ENCODE results near the gene ADGRA3. TPM values are rescaled to one million over a fixed set of nuclear protein-coding genes. Genes with fewer than 3 reads are reported as not detected.

ADGRA3 gene
- total RNA-seq, 1 experiment from 2014 or later, result 57.5 TPM

- CTCF ChIA-PET, result no interaction called here
Measured at GRCh38 chr4:22407361-22407760, 108.5 kb downstream of the ADGRA3 start.

GRCh38 chr4:22398671-22399070 is 117.2 kb downstream of the ADGRA3 start:
- Histone ChIP-seq H3K27ac (ENCODE audit: low read depth, low read length, poor library complexity, severe bottlenecking) (no peak overlapping the region), H3K9me3 (ENCODE audit: low read depth, low read length, poor library complexity, severe bottlenecking) (no peaks in the 10 kb centered on the region), H3K4me1 (ENCODE audit: insufficient read depth, low read length, poor library complexity, severe bottlenecking) (no peaks in the 10 kb centered on the region), H3K36me3 (ENCODE audit: insufficient read depth, low read length, poor library complexity, severe bottlenecking) (peaks cover 11% of the 10 kb centered on the region), H3K27me3 (replicated peaks; ENCODE audit: insufficient read depth, low read depth, low read length, poor library complexity) (no peaks in the 10 kb centered on the region), H3K4me3 (ENCODE audit: low read depth, low read length, poor library complexity, severe bottlenecking) (no peak overlapping the region)
- TF ChIP-seq EZH2 (IDR thresholded peaks at IDR 0.05; ENCODE audit: borderline replicate concordance, low read depth, low read length, poor library complexity, severe bottlenecking) (no peak), CTCF (conservative IDR thresholded peaks at IDR 0.05; ENCODE audit: low read depth, low read length) (no peak)
- no peak for DNase-seq (ENCODE audit: low spot score)
- ChIA-PET CTCF (no interaction called here), POLR2A (ENCODE audit: low non-redundant PET) (no interaction called here)
- intact Hi-C loops (cut with micrococcal nuclease; ENCODE audit: unreplicated experiment), result no loop called here
- BruUV-seq (replicated peaks), result no TSS peak

More at GRCh38 chr4:22407361-22407760, 108.5 kb downstream of the ADGRA3 start:
- no TSS peak for BruUV-seq (replicated peaks)
- intact Hi-C loops (cut with micrococcal nuclease; ENCODE audit: unreplicated experiment), result no loop called here
- POLR2A ChIA-PET (ENCODE audit: low non-redundant PET), result no interaction called here
- H3K4me1 ChIP-seq (ENCODE audit: insufficient read depth, low read length, poor library complexity, severe bottlenecking), result no peaks in the 10 kb centered on the region
- H3K9me3 ChIP-seq (ENCODE audit: low read depth, low read length, poor library complexity, severe bottlenecking), result no peaks in the 10 kb centered on the region
- no peaks in the 10 kb centered on the region for H3K27me3 ChIP-seq (replicated peaks; ENCODE audit: insufficient read depth, low read depth, low read length, poor library complexity)
- H3K36me3 ChIP-seq (ENCODE audit: insufficient read depth, low read length, poor library complexity, severe bottlenecking), result no peaks in the 10 kb centered on the region
- DNase-seq (ENCODE audit: low spot score), result no peak
- H3K4me3 ChIP-seq (ENCODE audit: low read depth, low read length, poor library complexity, severe bottlenecking), result no peak overlapping the region
- TF ChIP-seq EZH2 (IDR thresholded peaks at IDR 0.05; ENCODE audit: borderline replicate concordance, low read depth, low read length, poor library complexity, severe bottlenecking) (no peak), CTCF (conservative IDR thresholded peaks at IDR 0.05; ENCODE audit: low read depth, low read length) (no peak)
- no peak overlapping the region for H3K27ac ChIP-seq (ENCODE audit: low read depth, low read length, poor library complexity, severe bottlenecking)

GRCh38 chr4:22391551-22391950 is 124.3 kb downstream of the ADGRA3 start:
- H3K9me3 ChIP-seq (ENCODE audit: low read depth, low read length, poor library complexity, severe bottlenecking), result no peaks in the 10 kb centered on the region
- BruUV-seq (replicated peaks), result no TSS peak
- no peaks in the 10 kb centered on the region for H3K27me3 ChIP-seq (replicated peaks; ENCODE audit: insufficient read depth, low read depth, low read length, poor library complexity)
- no peak overlapping the region for H3K4me3 ChIP-seq (ENCODE audit: low read depth, low read length, poor library complexity, severe bottlenecking)
- CTCF ChIA-PET, result no interaction called here
- intact Hi-C loops (cut with micrococcal nuclease; ENCODE audit: unreplicated experiment), result no loop called here
- H3K36me3 ChIP-seq (ENCODE audit: insufficient read depth, low read length, poor library complexity, severe bottlenecking), result no peaks in the 10 kb centered on the region
- no peak overlapping the region for H3K27ac ChIP-seq (ENCODE audit: low read depth, low read length, poor library complexity, severe bottlenecking)
- no peaks in the 10 kb centered on the region for H3K4me1 ChIP-seq (ENCODE audit: insufficient read depth, low read length, poor library complexity, severe bottlenecking)
- TF ChIP-seq CTCF (conservative IDR thresholded peaks at IDR 0.05; ENCODE audit: low read depth, low read length), result no peak
- TF ChIP-seq EZH2 (IDR thresholded peaks at IDR 0.05; ENCODE audit: borderline replicate concordance, low read depth, low read length, poor library complexity, severe bottlenecking), result no peak
- no peak for DNase-seq (ENCODE audit: low spot score)
- POLR2A ChIA-PET (ENCODE audit: low non-redundant PET), result no interaction called here

All from A673 (cell line).